Mesenchymal stem cell (in vitro differentiated cells and primary cell): ENCODE results near the gene TIPIN.

ENCODE experiments used
- DNase-seq: peaks from one replicate; pipeline ENCODE4 v3.0.0-alpha.2; 2013
- H2AFZ ChIP-seq: one replicate; pipeline ENCODE4 v1.6.1; 2013; ENCODE audit warnings: low read depth, mild to moderate bottlenecking, control low read depth, inconsistent platforms, low read length, moderate library complexity
- H2AK5ac ChIP-seq: 2 replicates; pipeline ENCODE4 v1.6.1; 2013; ENCODE audit warnings: low read length, moderate library complexity, mild to moderate bottlenecking, inconsistent platforms; ENCODE audit not compliant: severe bottlenecking
- H2BK120ac ChIP-seq: one replicate; pipeline ENCODE4 v1.6.1; 2013; ENCODE audit warnings: low read depth, mild to moderate bottlenecking, inconsistent platforms, low read length, moderate library complexity
- H2BK12ac ChIP-seq, 2 experiments: one replicate each; pipeline ENCODE4 v1.6.1; 2013; ENCODE audit warnings: inconsistent platforms in 2 of 2, low read length in 2 of 2, mild to moderate bottlenecking in 2 of 2, moderate library complexity in 2 of 2, control low read depth in 1 of 2
- H2BK15ac ChIP-seq: one replicate; pipeline ENCODE4 v1.6.1; 2013; ENCODE audit warnings: mild to moderate bottlenecking, low read depth, inconsistent platforms; ENCODE audit not compliant: poor library complexity, severe bottlenecking
- H2BK5ac ChIP-seq: 2 replicates; pipeline ENCODE4 v1.6.1; 2013; ENCODE audit warnings: low read depth, mild to moderate bottlenecking, low read length, control low read depth, inconsistent platforms; ENCODE audit not compliant: poor library complexity, severe bottlenecking
- H3K14ac ChIP-seq, 2 experiments: one replicate each; pipeline ENCODE4 v1.6.1; 2013; ENCODE audit warnings: inconsistent platforms in 2 of 2, low read length in 2 of 2, control low read depth in 1 of 2, mild to moderate bottlenecking in 1 of 2, moderate library complexity in 1 of 2
- H3K18ac ChIP-seq, 2 experiments: one replicate each; pipeline ENCODE4 v1.6.1; 2013; ENCODE audit warnings: inconsistent platforms in 2 of 2, low read length in 2 of 2, control low read depth in 1 of 2, low read depth in 1 of 2, mild to moderate bottlenecking in 1 of 2
- H3K23ac ChIP-seq, 2 experiments: one replicate each; pipeline ENCODE4 v1.6.1; 2013; ENCODE audit warnings: inconsistent platforms in 2 of 2, low read length in 2 of 2, mild to moderate bottlenecking in 2 of 2, moderate library complexity in 2 of 2, control low read depth in 1 of 2
- H3K27ac ChIP-seq: 2 replicates; pipeline ENCODE4 v1.5.1; 2013; ENCODE audit warnings: mild to moderate bottlenecking, moderate library complexity, low read length, control low read depth, inconsistent platforms; ENCODE audit not compliant: poor library complexity, severe bottlenecking
- H3K27me3 ChIP-seq, 2 experiments: 2 replicates each; pipeline versions ENCODE4 v1.6.1 to v1.7.0; 2013; ENCODE audit warnings: low read length in 2 of 2, mild to moderate bottlenecking in 2 of 2, moderate library complexity in 2 of 2, control low read depth in 1 of 2, inconsistent platforms in 1 of 2; ENCODE audit not compliant: control insufficient read depth in 1 of 2, insufficient read depth in 1 of 2
- H3K36me3 ChIP-seq, 2 experiments: 2 replicates each; pipeline versions ENCODE4 v1.6.1 to v1.7.0; 2013; ENCODE audit warnings: low read length in 2 of 2, control low read depth in 1 of 2, inconsistent platforms in 1 of 2, low read depth in 1 of 2, mild to moderate bottlenecking in 1 of 2; ENCODE audit not compliant: insufficient read depth in 2 of 2, control insufficient read depth in 1 of 2
- H3K4ac ChIP-seq, 2 experiments: one replicate each; pipeline ENCODE4 v1.6.1; 2013; ENCODE audit warnings: inconsistent platforms in 2 of 2, low read length in 2 of 2, mild to moderate bottlenecking in 2 of 2, moderate library complexity in 2 of 2, control low read depth in 1 of 2, low read depth in 1 of 2
- H3K4me1 ChIP-seq: 2 replicates; pipeline ENCODE4 v1.6.1; 2013; ENCODE audit warnings: low read depth, low read length, control low read depth; ENCODE audit not compliant: control insufficient read depth, insufficient read depth
- H3K4me2 ChIP-seq: 2 replicates; pipeline ENCODE4 v1.6.1; 2013; ENCODE audit warnings: low read length, mild to moderate bottlenecking, inconsistent platforms; ENCODE audit not compliant: poor library complexity, severe bottlenecking
- H3K4me3 ChIP-seq, 2 experiments: 2 replicates each; pipeline versions ENCODE4 v1.5.1 to v1.7.0; 2013; ENCODE audit warnings: low read length in 2 of 2, mild to moderate bottlenecking in 2 of 2, control low read depth in 1 of 2, low read depth in 1 of 2; ENCODE audit not compliant: insufficient read depth in 1 of 2
- H3K79me1 ChIP-seq: replicated peaks from 2 replicates; pipeline ENCODE4 v1.6.1; 2013; ENCODE audit warnings: mild to moderate bottlenecking, control low read depth, low read length, inconsistent platforms; ENCODE audit not compliant: poor library complexity, severe bottlenecking
- H3K9ac ChIP-seq: 2 replicates; pipeline ENCODE4 v1.7.0; 2013; ENCODE audit warnings: mild to moderate bottlenecking, low read length, moderate library complexity
- H3K9me3 ChIP-seq: 2 replicates; pipeline ENCODE4 v1.7.0; 2013; ENCODE audit warnings: mild to moderate bottlenecking, low read length; ENCODE audit not compliant: control insufficient read depth
- H4K8ac ChIP-seq: one replicate; pipeline ENCODE4 v1.6.1; 2013; ENCODE audit warnings: inconsistent platforms, mild to moderate bottlenecking, low read length, moderate library complexity
- H4K91ac ChIP-seq: one replicate; pipeline ENCODE4 v1.6.1; 2013; ENCODE audit warnings: mild to moderate bottlenecking, low read length, inconsistent platforms
- WGBS: methylation state at CpG from one replicate; pipeline ENCODE4 v1.1.7; 2013; ENCODE audit warnings: mixed read lengths; 5-methylcytosine and 5-hydroxymethylcytosine counted together

TIPIN gene

GRCh38 chr15:66404122-66404521 is 47.6 kb upstream of the TIPIN start:
- Histone ChIP-seq H3K4ac (no peak overlapping the region), H3K9me3 (no peaks in the 10 kb centered on the region), H3K9ac (no peak overlapping the region), H3K27me3 (no peaks in the 10 kb centered on the region), H4K8ac (no peak overlapping the region), H2BK15ac (no peak overlapping the region), H3K4me3 (no peak overlapping the region), H2AK5ac (no peak overlapping the region), H2BK12ac (no peak overlapping the region), H3K23ac (no peak overlapping the region), H3K18ac (peak overlapping the region in 1 of 2 experiments; percentile 45), H2AFZ (no peak overlapping the region), H2BK120ac (no peak overlapping the region), H4K91ac (no peak overlapping the region), H3K36me3 (no peaks in the 10 kb centered on the region), H3K4me2 (no peak overlapping the region), H3K79me1 (peaks cover 19% of the 10 kb centered on the region), H3K4me1 (peaks cover 13% of the 10 kb centered on the region), H2BK5ac (no peak overlapping the region), H3K14ac (no peak overlapping the region), H3K27ac (no peak overlapping the region)
- 82% methylated on average over 6 of the region's 8 CpGs for WGBS
- DNase-seq = no peak

DNA sequence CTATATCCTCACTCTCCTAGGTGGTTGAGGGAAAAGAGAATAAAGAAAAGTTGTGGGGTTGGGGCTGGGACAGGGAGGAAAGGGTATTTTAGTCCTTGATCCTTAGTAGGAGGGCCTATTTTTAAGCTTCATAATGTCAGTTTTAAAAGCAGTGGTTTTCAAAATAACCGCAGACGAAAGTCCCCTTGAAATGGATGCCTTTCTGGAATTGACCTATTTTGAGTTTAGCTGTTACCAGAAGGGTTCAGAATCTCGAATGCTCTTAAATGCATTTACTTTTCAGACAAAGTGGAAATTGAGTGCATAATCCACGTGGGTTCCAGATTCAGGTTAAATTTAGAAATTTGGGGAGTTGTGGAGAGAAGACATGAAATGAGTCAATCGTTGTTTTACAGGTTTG is 46.8 kb upstream of the TIPIN start:
- Histone ChIP-seq H3K27me3 (no peaks in the 10 kb centered on the region), H2AFZ (no peak overlapping the region), H3K18ac (no peak overlapping the region), H3K14ac (no peak overlapping the region), H3K23ac (no peak overlapping the region), H2BK120ac (no peak overlapping the region), H2BK15ac (no peak overlapping the region), H3K4me1 (peaks cover 13% of the 10 kb centered on the region), H3K36me3 (no peaks in the 10 kb centered on the region), H3K4me2 (no peak overlapping the region), H2BK5ac (no peak overlapping the region), H3K79me1 (peaks cover 11% of the 10 kb centered on the region), H3K9ac (no peak overlapping the region), H2BK12ac (no peak overlapping the region), H2AK5ac (no peak overlapping the region), H3K4me3 (no peak overlapping the region), H4K91ac (no peak overlapping the region), H3K27ac (no peak overlapping the region), H3K9me3 (no peaks in the 10 kb centered on the region), H4K8ac (no peak overlapping the region), H3K4ac (no peak overlapping the region)
- 93% methylated on average over 4 of the region's 5 CpGs for WGBS
- DNase-seq = no peak

DNA sequence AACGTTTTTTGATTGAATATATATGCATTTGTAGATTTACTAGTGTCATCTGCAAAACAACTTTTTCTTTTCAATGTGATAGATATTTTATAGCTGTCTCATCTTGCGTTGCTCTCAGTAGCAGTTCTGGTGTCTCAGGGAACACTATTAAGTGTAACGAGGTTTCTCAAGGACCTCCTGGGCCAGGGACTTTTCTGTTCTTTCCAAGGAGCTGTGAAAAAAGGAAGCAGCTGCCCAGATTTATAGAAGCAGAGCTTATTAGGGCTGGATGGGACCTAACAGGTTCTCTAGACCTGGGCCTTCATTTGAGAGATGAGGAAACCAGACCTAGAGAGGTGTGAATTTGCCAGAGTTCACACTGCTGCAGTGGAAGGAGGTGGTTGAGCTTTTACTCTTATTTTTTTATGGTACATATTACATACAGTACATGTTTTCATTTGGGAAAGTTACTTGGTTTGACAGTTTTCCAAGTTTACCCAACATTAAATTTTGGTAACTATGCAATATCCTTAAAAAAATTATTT is 46.3 kb upstream of the TIPIN start:
- Histone ChIP-seq H3K9me3 (no peaks in the 10 kb centered on the region), H2BK5ac (no peak overlapping the region), H3K4ac (no peak overlapping the region), H3K18ac (no peak overlapping the region), H3K36me3 (peaks cover 0 to 3% of the 10 kb centered on the region in 2 experiments), H3K4me1 (peaks cover 13% of the 10 kb centered on the region), H3K14ac (no peak overlapping the region), H2AK5ac (peak overlapping the region; percentile 23), H3K4me2 (no peak overlapping the region), H3K23ac (no peak overlapping the region), H2AFZ (no peak overlapping the region), H3K79me1 (peaks cover 9% of the 10 kb centered on the region), H2BK12ac (no peak overlapping the region), H4K8ac (no peak overlapping the region), H2BK15ac (no peak overlapping the region), H2BK120ac (no peak overlapping the region), H3K9ac (no peak overlapping the region), H3K4me3 (no peak overlapping the region), H3K27ac (no peak overlapping the region), H3K27me3 (no peaks in the 10 kb centered on the region), H4K91ac (no peak overlapping the region)
- WGBS = 87% methylated on average over 2 of the region's 3 CpGs
- DNase-seq = no peak

DNA sequence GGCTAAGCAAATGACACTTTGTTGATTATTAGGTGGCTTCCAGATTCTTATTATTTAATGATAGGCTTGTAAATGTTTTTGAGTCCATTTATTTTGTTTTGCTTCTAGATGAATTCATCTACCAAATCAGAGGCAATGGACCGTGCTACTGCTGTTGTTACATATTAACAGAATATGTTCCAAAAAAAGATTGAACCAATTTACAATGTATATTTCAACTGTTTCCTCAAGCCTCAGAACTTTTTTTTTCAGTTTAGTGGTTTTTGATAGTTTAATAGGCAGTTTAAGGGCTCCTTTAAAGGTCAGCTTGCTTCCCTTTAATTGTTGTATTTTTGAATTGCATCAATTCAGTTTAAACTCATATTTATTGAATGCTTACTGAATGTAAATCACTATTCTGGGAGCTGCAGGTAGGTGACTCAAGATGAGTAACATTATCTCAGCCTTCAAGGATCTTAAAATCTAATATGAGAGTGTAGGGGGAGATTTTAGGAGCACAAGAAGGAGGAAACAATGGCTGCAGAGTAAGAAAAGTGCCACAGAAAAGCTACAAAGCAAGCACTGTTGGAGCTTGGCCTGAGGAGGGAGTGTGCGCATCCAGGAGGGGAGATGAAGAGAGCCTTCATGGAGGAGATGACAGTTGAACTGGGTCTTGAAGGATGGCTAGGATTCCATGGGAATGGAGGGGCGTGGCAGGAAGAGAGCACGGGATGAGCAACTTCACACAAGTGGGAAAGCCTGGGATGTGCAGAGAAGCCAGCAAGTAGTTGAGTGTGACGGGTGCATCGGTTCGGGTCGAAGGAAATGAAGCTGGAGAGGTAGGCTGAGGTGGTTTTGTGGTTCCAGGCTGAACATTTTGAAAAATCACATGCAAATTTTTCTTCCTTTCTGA is 44.9 kb upstream of the TIPIN start:
- Histone ChIP-seq H3K4me3 (no peak overlapping the region), H3K36me3 (peaks cover 3 to 7% of the 10 kb centered on the region in 2 experiments), H3K18ac (no peak overlapping the region), H3K4me1 (peaks cover 13% of the 10 kb centered on the region), H3K14ac (no peak overlapping the region), H4K8ac (no peak overlapping the region), H2AFZ (no peak overlapping the region), H3K27me3 (no peaks in the 10 kb centered on the region), H3K9me3 (no peaks in the 10 kb centered on the region), H2BK5ac (no peak overlapping the region), H2AK5ac (no peak overlapping the region), H2BK15ac (no peak overlapping the region), H3K9ac (no peak overlapping the region), H3K27ac (no peak overlapping the region), H3K79me1 (peaks cover 7% of the 10 kb centered on the region), H2BK12ac (no peak overlapping the region), H3K4me2 (no peak overlapping the region), H3K4ac (no peak overlapping the region), H4K91ac (no peak overlapping the region), H3K23ac (no peak overlapping the region), H2BK120ac (no peak overlapping the region)
- no peak for DNase-seq
- 58% methylated on average over 3 of the region's 8 CpGs for WGBS
